ENCODE data around the gene AKT3. TPM values are rescaled to one million over a fixed set of nuclear protein-coding genes. Genes with fewer than 3 reads are reported as not detected.

Gene AKT3
- total RNA-seq, 1 donor from 2014 or later, result 36.2 TPM

- H3K9me3 ChIP-seq (ENCODE audit: low read depth), result no peaks in the 10 kb centered on the region
- H3K79me2 ChIP-seq (ENCODE audit: low read depth), result no peaks in the 10 kb centered on the region
- peaks cover 28% of the 10 kb centered on the region for H3K36me3 Mint-ChIP-seq
- no peak for DNase-seq (ENCODE audit: low spot score)
- no peak overlapping the region for H3K4me2 ChIP-seq
- H2AFZ ChIP-seq (replicated peaks), result no peak overlapping the region
- peaks cover 28% of the 10 kb centered on the region for H3K4me1 Mint-ChIP-seq
- H3F3A ChIP-seq (ENCODE audit: low read depth), result no peaks in the 10 kb centered on the region
- H3K36me3 ChIP-seq, result no peaks in the 10 kb centered on the region
- TF ChIP-seq, protein P1, sequence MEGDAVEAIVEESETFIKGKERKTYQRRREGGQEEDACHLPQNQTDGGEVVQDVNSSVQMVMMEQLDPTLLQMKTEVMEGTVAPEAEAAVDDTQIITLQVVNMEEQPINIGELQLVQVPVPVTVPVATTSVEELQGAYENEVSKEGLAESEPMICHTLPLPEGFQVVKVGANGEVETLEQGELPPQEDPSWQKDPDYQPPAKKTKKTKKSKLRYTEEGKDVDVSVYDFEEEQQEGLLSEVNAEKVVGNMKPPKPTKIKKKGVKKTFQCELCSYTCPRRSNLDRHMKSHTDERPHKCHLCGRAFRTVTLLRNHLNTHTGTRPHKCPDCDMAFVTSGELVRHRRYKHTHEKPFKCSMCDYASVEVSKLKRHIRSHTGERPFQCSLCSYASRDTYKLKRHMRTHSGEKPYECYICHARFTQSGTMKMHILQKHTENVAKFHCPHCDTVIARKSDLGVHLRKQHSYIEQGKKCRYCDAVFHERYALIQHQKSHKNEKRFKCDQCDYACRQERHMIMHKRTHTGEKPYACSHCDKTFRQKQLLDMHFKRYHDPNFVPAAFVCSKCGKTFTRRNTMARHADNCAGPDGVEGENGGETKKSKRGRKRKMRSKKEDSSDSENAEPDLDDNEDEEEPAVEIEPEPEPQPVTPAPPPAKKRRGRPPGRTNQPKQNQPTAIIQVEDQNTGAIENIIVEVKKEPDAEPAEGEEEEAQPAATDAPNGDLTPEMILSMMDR (IDR thresholded peaks at IDR 0.05), result no peak
- TF ChIP-seq EZH2 (IDR thresholded peaks at IDR 0.05), result no peak
- no peak for TF ChIP-seq EZH2phosphoT487 (IDR thresholded peaks at IDR 0.05)
- H3K27ac Mint-ChIP-seq, result no peak overlapping the region
- no peak overlapping the region for H3K27ac ChIP-seq
- no peaks in the 10 kb centered on the region for H4K20me1 ChIP-seq (ENCODE audit: low read depth)
- peaks cover 25% of the 10 kb centered on the region for H3K4me1 ChIP-seq
- peaks cover 3% of the 10 kb centered on the region for H3K27me3 Mint-ChIP-seq (ENCODE audit: insufficient read depth, low read depth)
- no peak overlapping the region for H3K4me3 Mint-ChIP-seq
- no peak overlapping the region for H3K9ac ChIP-seq
- H3K4me3 ChIP-seq, result no peak overlapping the region
- H3K9me3 Mint-ChIP-seq, result no peaks in the 10 kb centered on the region
- H3K27me3 ChIP-seq, result no peaks in the 10 kb centered on the region
These were observed 342.3 kb downstream of the AKT3 start for GRCh38 chr1:243507672-243508302.

GRCh38 chr1:243507001-243507671, 342.9 kb downstream of the AKT3 start:
- no peak for TF ChIP-seq EZH2 (IDR thresholded peaks at IDR 0.05)
- TF ChIP-seq EZH2phosphoT487 (IDR thresholded peaks at IDR 0.05), result no peak
- TF ChIP-seq, protein P1 (IDR thresholded peaks at IDR 0.05), result no peak
- H3K9me3 ChIP-seq (ENCODE audit: low read depth), result no peaks in the 10 kb centered on the region
- DNase-seq (ENCODE audit: low spot score), result no peak
- H3K9ac ChIP-seq, result no peak overlapping the region
- Mint-ChIP-seq H3K27ac (no peak overlapping the region), H3K4me3 (no peak overlapping the region), H3K4me1 (peaks cover 28% of the 10 kb centered on the region), H3K36me3 (peaks cover 32% of the 10 kb centered on the region), H3K9me3 (no peaks in the 10 kb centered on the region), H3K27me3 (ENCODE audit: insufficient read depth, low read depth) (no peaks in the 10 kb centered on the region)
- no peaks in the 10 kb centered on the region for H3K27me3 ChIP-seq
- no peak overlapping the region for H3K4me2 ChIP-seq
- H4K20me1 ChIP-seq (ENCODE audit: low read depth), result no peaks in the 10 kb centered on the region
- no peak overlapping the region for H2AFZ ChIP-seq (replicated peaks)
- H3K79me2 ChIP-seq (ENCODE audit: low read depth), result no peaks in the 10 kb centered on the region
- peaks cover 25% of the 10 kb centered on the region for H3K4me1 ChIP-seq
- H3K4me3 ChIP-seq, result no peak overlapping the region
- H3F3A ChIP-seq (ENCODE audit: low read depth), result no peaks in the 10 kb centered on the region
- H3K27ac ChIP-seq, result no peak overlapping the region
- no peaks in the 10 kb centered on the region for H3K36me3 ChIP-seq

GRCh38 chr1:243505986-243506689, 343.9 kb downstream of the AKT3 start:
- Histone ChIP-seq H3K27ac (no peak overlapping the region), H3K79me2 (ENCODE audit: low read depth) (no peaks in the 10 kb centered on the region), H4K20me1 (ENCODE audit: low read depth) (no peaks in the 10 kb centered on the region), H3K4me1 (peaks cover 25% of the 10 kb centered on the region), H3K4me2 (no peak overlapping the region), H2AFZ (replicated peaks) (no peak overlapping the region), H3K4me3 (no peak overlapping the region), H3F3A (ENCODE audit: low read depth) (no peaks in the 10 kb centered on the region), H3K9ac (no peak overlapping the region), H3K27me3 (no peaks in the 10 kb centered on the region), H3K9me3 (ENCODE audit: low read depth) (no peaks in the 10 kb centered on the region), H3K36me3 (no peaks in the 10 kb centered on the region)
- H3K9me3 Mint-ChIP-seq, result no peaks in the 10 kb centered on the region
- peak overlapping the region; percentile 40 for H3K27ac Mint-ChIP-seq
- DNase-seq (ENCODE audit: low spot score), result no peak
- H3K27me3 Mint-ChIP-seq (ENCODE audit: insufficient read depth, low read depth), result no peaks in the 10 kb centered on the region
- H3K36me3 Mint-ChIP-seq, result peaks cover 27% of the 10 kb centered on the region
- TF ChIP-seq EZH2phosphoT487 (IDR thresholded peaks at IDR 0.05), result no peak
- TF ChIP-seq, protein P1 (IDR thresholded peaks at IDR 0.05), result no peak
- no peak for TF ChIP-seq EZH2 (IDR thresholded peaks at IDR 0.05)
- H3K4me1 Mint-ChIP-seq, result peaks cover 28% of the 10 kb centered on the region
- no peak overlapping the region for H3K4me3 Mint-ChIP-seq

Data from neural progenitor cell (in vitro differentiated cells).